HG03159 (cell line): ENCODE data around the gene MSANTD7.
"Not testable (repeated sequence)": the region's sequence is repeated elsewhere in the genome, so short reads cannot be mapped to it uniquely, and the experiment has no call there.

ENCODE experiments used
- ATAC-seq: cut with Tn5 transposase; IDR thresholded peaks from one replicate; pipeline ENCODE4 v1.9.1; 2021; ENCODE audit warnings: mild to moderate bottlenecking, moderate library complexity; ENCODE audit not compliant: unreplicated experiment

Gene MSANTD7

GRCh38 chr10:14837003-14837756 lies 926 bp upstream of the MSANTD7 start:
- no peak for ATAC-seq

- peak; percentile 13 for ATAC-seq
These were observed 637 bp downstream of the MSANTD7 start for GRCh38 chr10:14838582-14839304.

DNA sequence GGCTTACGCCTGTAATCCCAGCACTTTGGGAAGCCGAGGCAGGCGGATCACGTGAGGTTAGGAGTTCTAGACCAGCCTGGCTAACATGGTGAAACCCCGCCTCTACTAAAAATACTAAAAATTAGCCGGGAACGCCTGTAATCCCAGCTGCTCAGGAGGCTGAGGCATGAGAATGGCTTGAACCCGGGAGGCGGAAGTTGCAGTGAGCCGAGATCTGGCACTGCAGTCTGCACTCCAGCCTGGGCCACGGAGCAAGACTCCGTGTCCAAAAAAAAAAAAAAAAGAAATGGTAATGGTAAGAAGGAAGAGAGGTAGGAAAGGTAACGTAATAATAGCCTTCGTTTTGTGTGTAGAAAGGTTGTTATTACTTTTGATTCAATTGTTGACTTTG lies 1.2 kb downstream of the MSANTD7 start:
- ATAC-seq: no peak

DNA sequence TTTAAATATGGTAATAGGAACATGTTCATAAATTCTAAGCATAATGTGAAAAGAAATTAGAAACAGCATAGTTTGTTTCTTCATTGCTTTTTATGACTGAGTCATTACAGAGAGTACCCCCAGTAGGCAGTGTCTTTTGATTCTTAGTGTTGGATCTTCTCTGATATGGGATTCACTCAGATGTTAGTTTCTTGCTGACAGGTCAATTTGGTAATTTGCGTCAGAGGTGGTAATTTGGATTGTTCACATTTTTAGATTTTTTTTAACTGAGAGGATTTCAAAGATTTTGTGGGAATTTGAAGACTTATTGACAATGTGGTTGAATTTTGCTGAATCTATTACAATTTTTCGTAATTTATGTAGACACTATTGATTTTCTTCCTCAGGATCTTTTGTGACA lies 2.1 kb downstream of the MSANTD7 start:
- ATAC-seq: no peak

DNA sequence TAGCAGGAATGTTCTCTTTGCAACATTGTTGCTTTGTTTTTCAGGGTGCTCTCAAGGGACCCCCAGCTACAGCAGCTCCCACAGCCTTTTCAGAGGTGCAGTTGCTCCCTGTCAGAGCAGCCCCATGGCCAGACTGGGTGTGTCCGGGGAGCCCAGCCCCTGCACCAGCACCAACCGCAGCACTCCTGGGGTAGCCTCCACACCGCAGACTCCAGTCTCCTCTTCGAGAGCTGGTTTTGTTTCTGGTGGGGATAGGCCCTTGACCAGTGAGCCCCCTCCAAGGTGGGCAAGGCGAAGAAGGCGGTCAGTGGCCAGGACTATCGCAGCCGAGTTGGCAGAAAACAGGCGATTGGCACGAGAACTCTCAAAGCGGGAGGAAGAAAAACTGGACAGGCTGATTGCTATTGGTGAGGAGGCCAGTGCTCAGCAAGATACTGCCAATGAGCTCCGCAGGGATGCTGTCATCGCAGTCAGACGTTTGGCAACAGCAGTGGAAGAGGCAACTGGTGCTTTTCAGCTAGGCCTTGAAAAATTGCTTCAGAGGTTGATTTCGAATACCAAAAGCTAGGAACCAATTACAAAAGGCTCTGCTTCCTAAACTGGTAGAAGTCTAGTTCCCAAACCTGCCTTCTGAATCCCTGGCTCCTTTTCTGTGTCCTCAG lies 5.4 kb downstream of the MSANTD7 start:
- ATAC-seq: no peak

- ATAC-seq: no peak
These were observed 6.8 kb downstream of the MSANTD7 start for GRCh38 chr10:14844948-14845347.

- no peak for ATAC-seq
These were observed 14.1 kb downstream of the MSANTD7 start for GRCh38 chr10:14852236-14852635.

DNA sequence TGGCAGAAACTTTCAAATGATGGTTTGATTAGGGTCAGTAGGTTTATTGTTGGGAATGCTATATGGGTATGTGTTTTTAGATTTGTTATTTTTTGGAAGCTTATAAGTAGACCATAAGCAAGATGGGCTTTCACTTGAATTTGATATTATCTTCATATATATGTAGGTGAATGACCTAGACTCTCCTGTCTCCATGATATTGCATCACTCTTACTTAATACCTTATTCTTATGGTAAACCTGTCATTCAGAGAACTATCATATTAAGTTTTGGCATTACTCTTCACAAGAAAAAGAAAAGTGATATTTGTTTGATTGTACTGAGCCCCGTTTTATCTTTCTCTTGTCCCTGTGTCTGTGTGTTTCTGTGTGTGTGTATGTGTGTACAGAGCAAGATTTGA lies 17.3 kb downstream of the MSANTD7 start:
- no peak for ATAC-seq

DNA sequence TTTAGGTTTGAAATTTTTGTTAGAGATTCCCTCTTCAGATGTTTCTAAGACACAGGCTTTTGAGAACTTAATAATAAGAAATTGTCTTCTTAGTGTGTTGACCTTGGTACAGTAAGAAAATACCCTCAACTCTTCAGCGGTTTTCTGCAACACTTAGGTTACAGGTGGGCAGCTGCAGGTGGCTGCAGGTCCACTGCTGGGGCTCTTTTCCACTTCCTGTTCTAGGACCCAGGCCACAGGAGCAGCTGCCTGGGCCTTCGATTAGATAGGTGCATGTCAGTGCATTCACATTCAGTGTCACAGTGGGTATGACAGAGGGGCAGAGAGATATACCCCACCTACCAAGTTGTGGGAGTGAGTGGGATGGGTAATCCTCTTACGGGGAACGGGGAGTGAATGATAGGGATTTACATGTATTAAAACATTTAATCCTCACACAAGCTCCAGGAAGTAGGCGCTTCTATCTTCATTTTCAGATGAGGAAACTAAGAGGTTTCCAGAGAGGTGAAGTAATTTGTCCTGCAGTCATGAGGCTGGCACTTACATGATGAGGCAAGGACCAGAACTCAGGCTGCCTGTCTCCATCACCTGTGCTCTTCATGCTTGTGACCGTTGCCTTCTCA lies 20.3 kb downstream of the MSANTD7 start:
- ATAC-seq: no peak

- no peak for ATAC-seq
These were observed 20.9 kb downstream of the MSANTD7 start for GRCh38 chr10:14859043-14859442.

- no peak for ATAC-seq
These were observed 21.7 kb downstream of the MSANTD7 start for GRCh38 chr10:14859775-14860174.

DNA sequence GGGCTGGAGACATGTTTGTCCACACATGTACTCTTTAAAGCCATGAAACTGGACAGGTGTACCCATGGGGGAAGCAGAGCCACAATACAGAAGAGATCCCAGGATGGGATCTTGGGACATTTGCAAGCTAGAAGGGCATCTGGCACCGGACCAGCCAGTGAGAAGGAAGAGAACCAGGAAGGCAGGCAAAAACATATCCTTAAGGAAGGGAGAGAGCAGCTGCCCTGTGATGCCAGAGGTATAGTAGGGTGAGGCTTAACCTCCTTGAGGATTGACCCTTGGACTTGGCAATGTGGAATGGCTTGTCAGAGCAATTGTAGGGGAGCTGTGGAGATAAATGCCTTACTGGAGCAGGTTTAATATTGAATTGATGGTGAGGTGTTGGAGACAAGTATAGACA lies 22.7 kb downstream of the MSANTD7 start:
- no peak for ATAC-seq

DNA sequence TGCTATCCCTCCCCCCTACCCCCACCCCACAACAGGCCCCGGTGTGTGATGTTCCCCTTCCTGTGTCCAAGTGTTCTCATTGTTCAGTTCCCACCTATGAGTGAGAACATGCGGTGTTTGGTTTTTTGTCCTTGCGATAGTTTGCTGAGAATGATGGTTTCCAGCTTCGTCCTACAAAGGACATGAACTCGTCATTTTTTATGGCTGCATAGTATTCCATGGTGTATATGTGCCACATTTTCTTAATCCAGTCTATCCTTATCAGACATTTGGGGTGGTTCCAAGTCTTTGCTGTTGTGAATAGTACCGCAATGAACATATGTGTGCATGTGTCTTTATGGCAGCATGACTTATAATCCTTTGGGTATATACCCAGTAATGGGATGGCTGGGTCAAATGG lies 26.4 kb downstream of the MSANTD7 start:
- not testable (repeated sequence) for ATAC-seq

DNA sequence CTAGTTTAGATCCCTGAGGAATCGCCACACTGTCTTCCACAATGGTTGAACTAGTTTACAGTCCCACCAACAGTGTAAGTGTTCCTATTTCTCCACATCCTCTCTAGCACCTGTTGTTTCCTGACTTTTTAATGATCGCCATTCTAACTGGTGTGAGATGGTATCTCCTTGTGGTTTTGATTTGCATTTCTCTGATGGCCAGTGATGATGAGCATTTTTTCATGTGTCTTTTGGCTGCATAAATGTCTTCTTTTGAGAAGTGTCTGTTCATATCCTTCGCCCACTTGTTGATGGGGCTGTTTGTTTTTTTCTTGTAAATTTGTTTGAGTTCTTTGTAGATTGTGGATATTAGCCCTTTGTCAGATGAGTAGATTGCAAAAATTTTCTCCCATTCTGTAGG lies 26.8 kb downstream of the MSANTD7 start:
- ATAC-seq: not testable (repeated sequence)

- ATAC-seq: peak; percentile 57
These were observed 35.1 kb downstream of the MSANTD7 start for GRCh38 chr10:14873090-14873760.

DNA sequence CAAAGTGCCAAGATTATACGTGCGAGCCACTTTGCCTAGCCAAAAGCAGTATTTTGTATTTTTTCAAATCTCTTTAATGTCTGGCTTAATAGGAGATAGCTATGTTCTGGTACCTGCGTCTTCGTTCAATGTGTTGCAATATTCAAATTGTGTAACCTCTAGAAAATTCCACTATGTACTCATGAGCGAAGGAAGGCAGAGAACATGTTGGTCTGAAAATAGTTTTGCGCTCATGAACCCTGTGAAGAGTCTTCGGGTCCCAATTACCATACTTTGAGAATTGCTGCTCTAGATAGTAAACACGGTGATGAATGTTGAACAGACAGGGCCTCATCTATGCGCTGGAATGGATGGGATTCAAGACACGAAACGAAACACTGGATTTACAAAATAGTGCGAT lies 37.8 kb downstream of the MSANTD7 start:
- ATAC-seq: no peak

GRCh38 chr10:14876764-14877163 lies 38.7 kb downstream of the MSANTD7 start:
- no peak for ATAC-seq

- ATAC-seq: peak; percentile 89
These were observed 40.4 kb downstream of the MSANTD7 start, which contains the start of gene SUV39H2 for GRCh38 chr10:14878266-14879123. Gene SUV39H2, plus strand, starts transcription at chr10:14878866. Its CDS starts 23 bp downstream, at chr10:14878889.

DNA sequence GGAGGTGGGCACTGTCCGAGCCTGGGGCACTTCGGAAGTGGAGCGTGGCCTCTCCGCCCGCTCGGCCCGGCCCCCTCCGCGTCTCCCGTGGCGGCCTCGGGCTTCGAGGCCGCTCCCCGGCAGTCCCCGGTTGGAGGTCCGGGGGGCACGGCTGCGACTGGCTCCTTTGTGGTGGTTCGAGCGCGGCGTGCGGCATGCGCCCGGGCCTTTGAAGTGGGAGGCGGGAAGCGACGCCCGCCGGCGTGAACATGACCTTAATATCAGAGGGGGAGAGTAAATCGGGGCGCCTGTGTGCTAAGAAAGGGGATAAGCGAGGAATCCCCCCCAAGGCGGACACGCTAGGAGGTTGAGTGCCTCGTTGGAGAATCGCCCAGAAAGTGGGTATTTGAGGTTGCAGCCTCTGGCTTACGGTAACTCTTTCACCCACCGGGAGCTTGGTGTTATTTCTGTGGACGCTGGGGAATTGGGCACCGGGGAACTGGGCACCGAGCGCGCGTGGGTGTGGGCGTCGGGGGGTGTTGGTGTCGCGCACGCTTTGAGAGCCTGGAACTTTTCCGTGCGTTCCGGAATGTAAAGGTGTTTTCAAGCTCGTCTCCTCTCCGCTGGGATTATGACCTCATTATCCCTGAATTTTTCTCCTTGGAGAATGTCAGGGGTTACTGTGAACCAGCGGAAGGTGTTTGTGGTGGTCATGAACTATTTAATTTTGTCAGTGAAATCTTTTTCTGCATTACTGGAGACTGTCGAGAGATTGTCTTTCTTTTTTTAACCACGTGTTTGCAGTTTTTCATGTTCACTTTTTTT lies 41.2 kb downstream of the MSANTD7 start:
- ATAC-seq: peak; percentile 26
